ENCODE measurements around the gene NEDD4L. TPM values are rescaled to one million over a fixed set of nuclear protein-coding genes. Genes with fewer than 3 reads are reported as not detected.

The NEDD4L gene
- total and polyA plus RNA-seq, 8 donors: 45.0 to 113 (median 66.4) TPM

DNA sequence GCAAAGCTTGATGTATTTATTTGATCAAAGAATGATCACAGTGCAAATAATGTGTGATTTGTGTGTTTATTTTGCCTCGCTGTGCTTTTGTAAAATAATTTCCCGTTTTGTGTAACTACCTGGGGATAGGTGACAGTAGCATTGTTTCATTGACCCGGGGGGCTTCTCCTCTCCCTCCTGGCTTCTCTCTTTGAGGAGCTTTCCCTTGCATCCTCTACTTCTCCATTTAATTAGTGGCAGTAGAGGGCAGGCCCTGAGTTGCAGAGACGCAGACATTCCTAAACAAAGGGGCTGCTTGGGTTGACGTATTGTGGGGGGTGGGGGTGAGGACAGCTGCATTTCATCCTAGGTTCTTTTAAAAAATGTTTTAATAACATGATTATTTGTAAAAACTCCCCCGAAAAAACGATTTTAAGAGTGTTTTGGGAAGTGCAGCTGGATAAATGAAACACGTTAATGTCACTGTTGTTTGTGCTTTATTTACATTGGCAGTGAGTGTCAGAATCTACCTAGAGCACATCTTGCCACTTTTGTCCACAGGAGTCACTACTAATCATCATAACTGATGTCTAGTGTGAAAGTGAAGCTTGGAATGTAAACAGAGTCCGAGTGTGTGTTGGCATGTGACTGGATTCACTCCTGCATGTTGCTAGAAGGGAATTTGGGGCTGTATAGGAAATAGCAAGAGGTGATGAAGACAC, 2.2 kb downstream of the NEDD4L start:
- 4 to 11% methylated on average over 9 of the region's 9 CpGs for WGBS, 2 donors
- ATAC-seq: peak in 1 of 4 donors; percentile 1
- no peaks in the 10 kb centered on the region for H3K27me3 ChIP-seq
- H3K4me1 ChIP-seq: peaks cover 14 to 20% (median 15%) of the 10 kb centered on the region in 3 donors
- TF ChIP-seq CTCF (IDR thresholded peaks at IDR 0.05): no peak
- no peaks in the 10 kb centered on the region for H3K36me3 ChIP-seq
- intact Hi-C loops (cut with DNase I): loop anchor here in 2 of 3 donors (5.0 to 10.0 kb wide), 2 partner anchors 36 to 79 kb away; no protein-coding TSS in a partner anchor
- no peak for FAIRE-seq
- H3K27ac ChIP-seq: peak overlapping the region; percentile 89 to 95 (median 94)
- no peaks in the 10 kb centered on the region for H3K9me3 ChIP-seq
- DNase-seq: no peak
- H3K4me3 ChIP-seq: peak overlapping the region; percentile 79 to 99 (median 95)

DNA sequence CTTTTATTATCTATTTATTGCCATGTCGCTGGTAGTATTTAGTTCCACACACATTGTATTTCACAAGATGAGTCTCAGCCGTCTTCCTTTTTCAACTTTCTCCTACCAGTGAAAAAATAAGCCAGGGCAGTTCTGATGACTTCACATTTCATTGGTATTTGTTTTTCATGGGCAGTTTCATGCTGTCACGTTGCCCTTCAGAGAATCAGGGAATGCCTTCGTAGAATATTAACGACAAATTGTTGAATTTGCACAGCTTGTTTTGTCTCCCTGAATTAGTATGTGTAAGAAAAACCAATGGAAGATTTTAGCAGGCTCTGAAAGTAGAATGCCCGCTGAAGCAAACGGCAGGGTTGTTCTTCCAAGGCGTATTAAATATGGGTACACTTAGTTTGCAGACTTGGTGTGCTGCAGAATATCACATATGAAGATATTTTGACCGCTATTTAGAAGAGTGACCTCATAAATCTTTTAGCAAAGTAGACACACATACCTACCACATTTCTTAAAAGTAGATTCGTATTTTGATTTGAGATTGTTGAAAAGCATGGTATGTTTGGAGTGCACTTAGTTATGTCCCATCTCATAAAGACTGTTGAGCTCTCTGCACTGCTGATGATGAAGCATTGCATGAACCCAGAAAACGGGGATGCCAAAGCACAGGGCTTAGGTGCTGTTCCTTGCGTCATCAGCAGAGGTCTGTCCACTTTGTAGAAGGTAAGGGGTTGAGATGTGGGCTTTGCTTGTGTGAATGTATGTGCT, 2.9 kb downstream of the NEDD4L start:
- H3K27me3 ChIP-seq: no peaks in the 10 kb centered on the region
- peaks cover 15 to 25% (median 18%) of the 10 kb centered on the region in 3 donors for H3K4me1 ChIP-seq
- FAIRE-seq (no peak), ATAC-seq (no peak), DNase-seq (no peak)
- intact Hi-C loops (cut with DNase I): loop anchor here in 2 of 3 donors (5.0 to 10.0 kb wide), 2 partner anchors 35 to 78 kb away; no protein-coding TSS in a partner anchor
- no peaks in the 10 kb centered on the region for H3K9me3 ChIP-seq
- 19 to 23% methylated on average over 12 of the region's 12 CpGs for WGBS, 2 donors
- H3K36me3 ChIP-seq: no peaks in the 10 kb centered on the region
- TF ChIP-seq CTCF (IDR thresholded peaks at IDR 0.05): no peak
- H3K4me3 ChIP-seq: peak overlapping the region in 2 of 4 donors; percentile 98 to 99
- peak overlapping the region; percentile 89 to 95 (median 94) for H3K27ac ChIP-seq

GRCh38 chr18:58047556-58047882, 3.5 kb downstream of the NEDD4L start:
- ATAC-seq: no peak
- no peaks in the 10 kb centered on the region for H3K9me3 ChIP-seq
- intact Hi-C loops (cut with DNase I): loop anchor here in 2 of 3 donors (5.0 to 10.0 kb wide), 2 partner anchors 35 to 77 kb away; no protein-coding TSS in a partner anchor
- H3K4me1 ChIP-seq: peaks cover 19 to 30% (median 21%) of the 10 kb centered on the region in 3 donors
- TF ChIP-seq CTCF (IDR thresholded peaks at IDR 0.05): no peak
- no peaks in the 10 kb centered on the region for H3K36me3 ChIP-seq
- H3K4me3 ChIP-seq: peak overlapping the region in 1 of 4 donors; percentile 98
- no peak for FAIRE-seq
- H3K27ac ChIP-seq: peak overlapping the region in 3 of 4 donors; percentile 25 to 95 (median 94)
- no peaks in the 10 kb centered on the region for H3K27me3 ChIP-seq
- DNase-seq: no peak
- 52 to 57% methylated on average over 3 of the region's 3 CpGs for WGBS, 2 donors

DNA sequence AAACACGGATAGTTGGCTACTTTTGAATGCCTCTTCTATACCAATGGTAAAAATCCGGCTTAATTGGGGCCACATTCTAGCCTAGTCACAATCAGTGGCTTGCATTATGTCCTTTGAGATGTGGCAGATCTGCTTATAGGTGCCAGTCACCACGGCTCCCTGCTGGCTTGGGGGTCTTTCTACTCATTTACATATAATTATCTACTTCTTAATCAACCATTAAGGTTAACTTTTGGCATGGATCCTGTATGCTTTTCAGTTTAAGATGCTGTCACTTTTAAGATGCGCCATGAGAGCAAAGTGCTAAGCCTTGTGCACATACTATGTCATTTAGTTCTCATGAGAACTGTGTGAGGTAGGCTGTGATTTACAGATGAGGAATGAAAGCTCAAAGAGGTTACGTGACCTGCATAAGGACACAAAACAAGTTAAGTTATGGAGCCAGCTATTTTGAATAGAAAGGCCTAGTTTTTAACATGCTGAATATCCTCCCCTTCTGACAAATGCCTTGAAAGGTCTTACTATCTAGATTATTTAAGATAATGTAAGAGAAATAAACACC, 4.1 kb downstream of the NEDD4L start:
- Histone ChIP-seq H3K27me3 (no peaks in the 10 kb centered on the region), H3K9me3 (no peaks in the 10 kb centered on the region), H3K27ac (peak overlapping the region in 1 of 4 donors; percentile 94), H3K4me3 (no peak overlapping the region), H3K4me1 (peaks cover 19 to 30% (median 21%) of the 10 kb centered on the region in 3 donors), H3K36me3 (no peaks in the 10 kb centered on the region)
- ATAC-seq (no peak), DNase-seq (no peak), FAIRE-seq (no peak)
- no peak for TF ChIP-seq CTCF (IDR thresholded peaks at IDR 0.05)
- intact Hi-C loops (cut with DNase I): loop anchor here in 2 of 3 donors (5.0 to 10.0 kb wide), 2 partner anchors 34 to 77 kb away; no protein-coding TSS in a partner anchor
- 56 to 62% methylated on average over 5 of the region's 5 CpGs for WGBS, 2 donors

All from pancreas (tissue), 10 donors.